ENCODE data around the gene POMC.
"Not testable (repeated sequence)": the region's sequence is repeated elsewhere in the genome, so short reads cannot be mapped to it uniquely, and the experiment has no call there.

Gene POMC

DNA sequence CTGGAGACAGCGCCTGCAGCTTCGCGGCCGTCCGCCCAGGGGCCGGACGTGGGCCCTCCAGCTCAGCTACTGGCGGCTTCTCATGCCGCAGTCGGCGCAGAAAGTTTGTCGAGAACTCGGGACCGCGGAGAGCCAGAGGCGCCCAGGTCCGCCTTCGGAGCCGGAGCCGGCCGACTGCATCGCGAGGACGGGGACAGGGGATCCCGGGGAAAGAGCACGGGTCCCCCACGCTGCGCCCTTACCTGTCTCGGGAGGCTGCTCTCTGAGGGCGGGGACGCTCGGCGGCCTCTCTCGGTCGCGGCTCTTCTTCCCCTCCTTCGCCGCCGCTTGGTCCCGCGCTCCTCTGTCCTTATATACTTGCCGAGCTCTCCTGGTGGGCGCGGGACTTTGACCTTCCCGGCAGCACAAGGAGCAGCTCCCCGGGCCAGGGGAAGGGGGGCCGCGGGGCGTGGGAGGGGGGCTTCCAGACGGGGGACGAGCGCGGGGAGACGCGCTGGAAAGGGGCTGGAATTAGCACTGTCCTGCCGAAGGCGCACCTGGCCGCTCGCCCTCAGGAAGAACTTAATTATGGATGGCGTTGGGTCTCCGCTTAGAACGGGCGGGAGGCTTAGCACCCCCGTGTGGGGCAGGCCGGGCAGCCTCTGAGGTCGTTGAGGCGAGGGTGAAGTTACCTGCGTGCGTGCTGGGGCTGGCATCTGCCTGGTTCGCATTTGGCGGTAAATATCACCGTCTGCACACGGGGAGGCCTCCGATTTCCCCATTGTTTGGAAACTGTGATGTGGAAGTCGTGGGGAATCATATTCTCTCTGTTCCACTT lies at the start of gene POMC:
Gene POMC, minus strand, starts transcription at position 325 of the 817 bp plus-strand sequence. CDS start 3,808 bp downstream, outside the sequence.
- DNase-seq = peak in 1 of 4 experiments; percentile 14

DNA sequence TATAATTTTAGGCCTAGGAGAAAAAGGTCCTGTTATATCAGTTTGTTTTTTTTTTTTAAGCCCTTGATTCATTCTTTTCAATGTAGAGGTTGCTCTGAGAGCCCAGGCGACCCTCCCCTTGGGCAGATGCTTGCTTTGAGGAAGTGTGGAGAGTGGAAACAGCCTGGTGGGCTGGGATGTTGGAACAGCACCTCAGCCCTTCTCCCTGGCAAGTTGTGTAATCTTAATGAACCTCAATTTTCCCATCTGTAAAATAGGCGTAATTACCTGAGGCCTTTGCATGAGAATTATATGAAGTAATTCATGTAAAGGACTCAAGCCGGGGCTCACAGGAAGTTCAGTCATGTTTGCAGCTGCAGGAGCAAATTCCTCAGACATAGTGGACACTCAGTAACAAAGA lies 49.7 kb upstream of the POMC start:
- no peak for DNase-seq

DNA sequence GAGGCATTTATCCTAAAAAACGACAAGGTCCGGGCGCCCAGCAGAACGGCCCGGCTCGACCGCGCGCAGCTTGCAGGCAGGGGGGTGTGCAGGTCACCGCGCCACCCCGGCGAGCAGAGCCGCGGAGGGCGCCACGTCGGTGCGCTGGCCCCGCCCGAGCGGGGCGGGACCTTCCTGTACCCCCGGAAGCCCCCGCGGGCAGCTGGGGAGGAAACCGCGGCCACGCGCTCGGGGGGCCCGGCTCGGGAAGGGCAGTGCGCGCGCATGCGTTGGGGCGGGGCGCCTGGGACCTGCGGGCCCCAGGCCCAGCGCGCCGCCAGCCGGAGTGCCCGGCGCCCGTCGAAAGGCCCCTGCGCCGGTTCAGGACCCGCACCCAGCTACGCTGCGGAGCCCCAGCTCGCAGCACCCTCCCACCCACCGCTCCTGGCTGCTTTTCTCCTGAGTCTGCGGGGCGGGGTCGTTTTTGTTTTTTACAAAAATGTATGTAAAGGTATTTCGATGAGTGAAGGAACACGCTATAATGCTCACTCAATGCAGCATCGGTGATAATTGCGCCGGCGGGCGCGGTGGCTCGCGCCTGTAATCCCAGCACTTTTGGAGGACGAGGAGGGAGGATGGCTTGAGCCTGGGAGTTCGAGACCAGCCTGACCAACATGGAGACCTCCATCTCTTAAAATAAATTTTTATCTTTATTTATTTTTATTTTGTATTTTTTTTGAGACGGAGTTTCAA lies 47.7 kb upstream of the POMC start:
- peak; percentile 29 to 85 (median 66) for DNase-seq

DNA sequence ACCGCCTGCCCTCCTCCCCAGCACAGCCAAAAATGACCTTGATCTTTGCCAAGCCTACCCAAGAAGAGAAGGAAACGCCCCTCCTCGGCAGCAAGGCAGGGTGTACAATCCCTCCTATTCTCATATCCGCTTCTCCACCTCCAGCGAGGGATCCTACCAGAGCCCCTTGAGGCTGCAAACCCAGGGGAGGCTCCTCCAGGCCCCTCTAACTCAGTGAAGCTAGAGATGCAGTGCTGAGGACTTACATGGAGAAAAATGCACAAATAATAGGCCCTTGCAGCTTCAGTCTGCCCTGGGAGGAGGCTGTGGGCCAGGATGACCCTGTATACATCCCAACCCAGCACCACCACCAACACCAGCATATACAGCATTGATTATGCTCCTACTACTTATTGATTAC lies 46.9 kb upstream of the POMC start:
- no peak for DNase-seq

DNA sequence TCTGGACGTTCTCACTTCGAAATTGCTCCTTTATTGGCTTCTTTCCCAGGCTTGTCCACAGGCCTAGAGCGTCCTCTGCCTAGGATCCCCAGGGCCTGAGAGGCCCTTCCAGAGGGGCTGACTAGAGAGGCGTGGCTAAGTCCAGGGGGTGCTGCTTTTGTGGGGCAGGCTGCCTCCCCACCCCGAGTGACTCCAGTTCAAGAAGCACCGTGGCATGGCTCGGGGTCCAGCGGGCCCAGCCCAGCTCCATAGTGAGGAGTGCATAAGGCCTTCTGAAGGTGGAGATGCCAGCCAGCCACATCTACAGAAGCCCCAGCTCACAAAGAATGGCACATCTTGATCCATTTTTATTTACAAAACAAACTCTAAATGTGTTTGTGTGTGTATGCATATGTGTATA lies 44.8 kb upstream of the POMC start:
- no peak for DNase-seq

DNA sequence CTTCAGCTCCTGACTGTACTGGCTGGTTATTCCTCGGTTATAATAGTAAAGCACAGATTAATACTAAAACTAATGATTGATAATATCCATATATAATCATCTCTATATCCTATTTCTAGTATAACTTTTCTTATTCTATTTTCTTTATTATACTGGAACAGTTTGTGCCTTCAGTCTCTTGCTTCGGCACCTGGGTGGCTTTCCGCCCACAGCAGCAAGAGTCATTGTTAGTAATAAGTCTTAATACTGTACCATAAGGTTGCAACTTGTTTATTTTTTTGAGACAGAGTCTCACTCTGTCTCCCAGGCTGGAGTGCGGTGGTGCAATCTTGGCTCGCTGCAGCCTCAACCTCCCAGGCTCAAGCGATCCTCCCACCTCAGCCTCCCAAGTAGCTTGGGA lies 42.5 kb upstream of the POMC start:
- DNase-seq = not testable (repeated sequence)

DNA sequence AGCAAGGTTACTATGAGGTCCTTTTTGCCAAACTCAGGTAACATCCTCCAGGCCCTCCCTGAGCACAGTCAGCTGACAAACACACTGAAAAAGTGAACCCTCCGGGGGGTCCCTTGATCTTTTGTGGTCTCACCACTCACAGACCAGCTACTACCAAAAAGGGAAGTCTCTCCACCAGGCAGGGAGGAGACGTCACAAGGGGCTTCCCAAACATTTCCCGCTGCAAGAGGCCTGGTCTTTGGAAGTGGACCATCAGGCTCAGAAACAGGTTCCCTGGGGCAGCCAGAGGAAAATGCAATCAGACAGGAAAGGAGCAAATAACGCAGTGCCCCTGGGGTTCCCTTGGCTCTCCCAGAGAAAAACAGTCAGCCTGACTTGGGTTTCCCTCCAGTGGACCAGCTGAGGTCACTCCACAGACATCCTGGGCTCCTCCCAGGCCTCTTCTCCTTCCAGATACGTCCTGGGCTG lies 38.7 kb upstream of the POMC start:
- no peak for DNase-seq

DNA sequence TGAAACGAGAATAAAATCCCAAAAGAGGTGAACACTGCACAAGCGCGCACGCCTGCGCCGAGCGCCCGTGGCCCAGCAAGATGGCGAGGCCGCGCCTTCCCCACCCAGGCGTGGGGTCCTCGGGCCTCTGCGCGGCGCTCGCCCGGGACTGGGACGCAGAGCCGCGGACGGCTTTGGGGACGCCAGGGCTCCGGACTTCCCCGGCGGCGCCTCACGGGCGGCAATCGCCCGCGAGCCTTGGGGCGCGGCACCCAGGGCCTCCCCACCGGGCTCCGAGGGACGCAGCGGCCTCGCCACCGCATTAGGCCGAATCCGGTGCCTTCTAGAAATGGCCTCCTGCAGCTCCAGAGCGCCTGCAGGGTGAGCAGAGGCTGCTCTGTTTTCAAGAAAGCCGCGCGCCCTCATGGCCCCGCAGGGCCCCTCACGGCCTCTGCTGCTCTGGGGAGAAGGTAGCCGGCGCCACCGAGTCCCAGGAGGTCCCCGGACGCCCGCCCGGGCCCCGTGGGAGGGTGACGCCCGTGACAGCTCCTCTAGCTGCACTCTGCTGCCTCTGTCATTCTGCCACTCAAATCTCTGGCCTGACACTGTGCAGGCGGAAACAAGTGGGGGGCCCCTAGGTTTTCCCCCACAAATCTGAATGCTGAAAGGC lies 35.9 kb upstream of the POMC start:
- no peak for DNase-seq

DNA sequence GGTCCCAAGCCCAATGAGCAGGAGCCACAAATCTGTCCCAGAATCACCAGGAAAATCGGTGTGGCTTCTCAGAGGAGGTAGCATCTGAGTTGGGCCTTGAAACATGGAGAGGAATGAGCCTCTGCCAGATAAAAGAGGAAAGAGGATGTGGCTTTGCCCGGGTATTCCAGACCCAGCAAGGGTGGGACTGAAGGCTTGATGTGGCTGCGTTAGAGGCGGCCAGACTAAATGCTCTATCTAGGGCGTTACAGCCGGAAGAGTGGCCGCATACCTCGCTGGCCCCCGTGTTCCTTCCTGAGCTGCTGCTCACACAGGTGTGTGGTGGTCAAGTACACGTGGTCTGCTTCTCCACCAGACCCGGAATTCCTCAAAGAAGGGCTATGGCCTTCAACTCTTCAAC lies 33.9 kb upstream of the POMC start:
- DNase-seq = no peak

DNA sequence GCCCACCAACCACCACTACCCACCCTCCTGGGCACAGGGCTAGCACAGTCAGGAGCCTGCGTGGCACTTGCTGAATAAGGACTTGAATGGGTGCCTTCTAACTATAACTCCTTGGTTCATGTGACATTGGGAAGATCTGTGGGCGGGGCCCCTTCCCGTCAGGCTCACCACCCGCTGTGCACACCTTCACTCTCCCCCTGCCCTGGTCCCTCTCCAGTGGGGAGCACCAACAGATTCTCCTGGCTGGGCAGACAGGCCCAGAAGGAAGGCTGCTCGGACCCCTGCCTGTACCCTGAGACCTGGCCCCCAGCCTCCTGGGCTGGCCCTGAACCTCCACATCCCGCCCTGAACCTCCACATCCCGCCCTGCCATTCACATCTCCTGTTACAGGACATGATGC lies 33.4 kb upstream of the POMC start:
- no peak for DNase-seq

DNA sequence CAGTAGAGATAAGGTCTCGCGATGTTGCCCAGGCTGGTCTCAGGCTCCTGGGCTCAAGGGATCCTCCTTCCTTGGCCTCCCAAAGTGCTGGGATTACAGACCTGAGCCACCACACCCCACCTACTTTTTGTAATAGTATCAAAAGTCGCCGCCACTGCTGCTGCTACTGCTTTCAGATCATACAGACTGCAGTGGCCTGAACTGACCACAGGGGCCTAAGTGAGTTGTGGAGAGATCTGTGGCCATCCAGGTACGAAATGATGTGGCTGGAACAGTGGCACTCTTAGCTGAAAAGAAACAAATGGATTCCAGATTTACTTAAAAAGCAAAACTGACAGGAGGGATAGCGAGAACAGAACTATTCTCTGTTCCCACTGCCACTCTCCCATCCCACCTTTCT lies 32.9 kb upstream of the POMC start:
- no peak for DNase-seq

DNA sequence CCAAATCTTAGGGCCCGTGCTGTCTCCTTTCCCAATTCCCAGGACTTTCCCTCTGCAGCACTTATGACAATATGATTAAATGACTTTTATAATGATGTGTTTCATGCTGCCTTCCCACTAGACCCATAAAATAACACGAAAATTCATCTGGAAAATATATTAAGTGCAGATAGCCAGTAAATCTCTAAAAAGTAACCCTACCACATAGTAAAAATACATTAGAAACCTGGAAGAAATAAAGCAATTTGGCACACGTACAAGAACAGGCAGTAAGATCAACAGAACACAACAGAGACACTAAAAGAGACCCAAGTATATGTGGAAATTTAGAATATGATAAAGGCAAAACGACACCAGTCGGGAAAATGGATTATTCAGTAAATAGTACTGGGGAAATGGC lies 30.2 kb upstream of the POMC start:
- DNase-seq = no peak

DNA sequence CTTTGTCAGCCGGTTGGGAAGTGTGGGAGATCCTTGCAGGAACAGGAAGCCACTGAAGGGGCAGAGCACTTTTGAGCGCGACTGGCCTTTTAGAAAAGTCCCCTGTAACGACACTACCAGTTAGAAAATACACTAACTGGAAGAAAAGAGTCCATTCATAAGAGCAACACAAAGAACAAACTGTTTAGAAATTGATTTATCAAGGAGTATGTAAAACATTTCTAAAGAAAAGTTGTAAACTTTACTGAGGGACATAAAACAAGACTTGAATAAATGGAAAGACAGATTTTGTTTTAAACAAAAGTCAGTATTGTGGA lies 29.8 kb upstream of the POMC start:
- no peak for DNase-seq

DNA sequence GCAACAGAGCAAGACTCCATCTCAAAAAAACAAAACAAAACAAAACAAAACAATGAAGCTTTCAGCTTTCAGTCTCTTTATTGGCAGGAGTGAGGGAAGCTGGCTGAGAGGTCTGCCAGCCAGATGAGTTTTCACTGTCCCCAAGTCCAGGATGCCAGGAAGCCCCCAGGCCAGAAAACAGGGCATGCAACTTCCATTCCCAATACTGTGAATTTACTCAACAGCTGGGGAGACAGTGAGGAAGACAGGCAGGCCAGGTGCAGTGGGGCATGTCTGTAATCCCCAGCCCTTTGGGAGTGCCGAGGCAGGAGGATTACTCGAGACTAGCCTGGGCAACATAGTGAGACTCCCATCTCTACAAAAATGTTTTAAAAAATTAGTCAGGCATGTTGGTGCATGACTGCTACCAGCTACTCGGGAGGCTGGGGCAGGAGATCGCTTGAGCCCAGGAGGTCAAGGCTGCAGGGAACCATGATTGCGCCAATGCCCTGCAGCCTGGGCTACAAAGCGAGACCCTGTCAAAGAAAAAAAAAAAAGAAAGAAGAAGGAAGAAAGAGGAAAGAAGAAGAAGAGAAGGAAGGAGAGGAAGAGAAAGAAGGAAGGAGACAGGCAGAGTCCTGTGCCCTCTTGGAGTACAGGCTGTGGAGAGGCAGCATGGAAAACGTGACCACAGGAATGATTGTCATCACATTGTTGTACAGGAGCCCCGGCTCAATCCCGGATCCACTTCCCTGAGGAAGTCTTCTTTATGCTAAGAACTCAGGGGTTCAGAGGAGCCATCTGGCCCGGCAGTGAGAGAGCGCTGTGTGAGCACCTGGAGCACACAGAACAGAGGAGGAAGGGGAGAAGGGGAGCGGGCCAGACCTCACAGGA lies 29.2 kb upstream of the POMC start:
- no peak for DNase-seq

DNA sequence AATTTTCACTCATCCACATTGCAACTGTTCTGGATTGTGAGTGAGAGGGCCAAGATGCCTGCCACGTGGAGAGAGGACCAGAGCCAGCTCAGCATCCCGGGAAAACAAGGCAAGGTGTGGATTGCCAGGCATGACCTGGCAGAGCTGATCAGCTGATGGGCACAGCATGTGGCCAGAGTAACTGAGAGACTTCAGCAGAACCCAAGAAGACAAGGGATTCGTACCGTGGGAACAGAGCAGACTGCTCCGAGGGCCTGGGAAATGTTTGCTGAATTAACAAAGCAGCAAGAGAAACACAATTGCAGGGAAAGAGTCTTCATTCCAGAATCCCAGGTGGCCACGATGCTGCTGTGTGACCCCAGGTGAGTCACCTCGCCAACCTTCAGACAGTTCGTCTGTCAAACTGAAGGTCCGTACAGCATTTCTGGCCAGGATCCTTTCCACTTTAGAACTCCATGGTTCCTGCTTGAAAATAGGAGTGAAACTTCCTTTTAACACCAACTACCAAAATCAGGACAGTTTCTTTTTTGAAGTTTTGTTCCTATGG lies 26.3 kb upstream of the POMC start:
- DNase-seq = no peak

DNA sequence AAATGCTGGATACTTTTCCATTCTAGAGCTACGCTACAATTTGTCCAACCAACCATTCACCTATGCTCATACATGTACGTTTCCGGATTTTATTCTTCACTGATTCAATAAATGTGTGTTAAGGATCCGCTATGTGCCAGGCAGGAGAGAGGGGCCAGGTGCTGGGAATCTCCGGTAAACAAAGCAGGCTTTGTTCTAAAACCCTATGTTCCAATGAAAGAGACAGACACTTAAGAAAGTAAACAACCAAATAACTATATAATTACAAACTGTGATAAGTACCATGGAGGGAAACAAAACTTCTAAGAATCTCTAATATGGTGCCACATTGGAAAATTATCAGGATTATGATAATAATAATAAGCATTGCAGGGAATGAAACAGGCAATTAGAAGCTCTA lies 22.2 kb upstream of the POMC start:
- DNase-seq = no peak

DNA sequence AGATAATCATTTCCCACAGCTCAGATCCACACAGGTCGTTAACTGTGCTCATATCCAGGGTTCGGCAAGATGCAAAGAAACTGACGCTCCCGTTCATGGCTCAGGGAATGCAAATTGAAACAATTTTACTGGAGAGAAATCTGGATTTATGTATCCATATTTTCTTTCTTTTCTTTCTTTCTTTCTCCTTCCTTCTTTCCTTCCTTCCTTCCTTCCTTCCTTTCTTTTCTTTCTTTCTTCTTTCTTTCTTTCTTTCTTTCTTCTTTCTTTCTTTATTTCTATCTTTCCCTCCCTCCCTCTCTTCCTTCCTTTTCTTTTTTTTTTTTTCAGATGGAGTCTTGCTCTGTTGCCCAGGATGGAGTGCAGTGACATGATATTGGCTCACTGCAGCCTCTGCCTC lies 20.0 kb upstream of the POMC start:
- DNase-seq = no peak

DNA sequence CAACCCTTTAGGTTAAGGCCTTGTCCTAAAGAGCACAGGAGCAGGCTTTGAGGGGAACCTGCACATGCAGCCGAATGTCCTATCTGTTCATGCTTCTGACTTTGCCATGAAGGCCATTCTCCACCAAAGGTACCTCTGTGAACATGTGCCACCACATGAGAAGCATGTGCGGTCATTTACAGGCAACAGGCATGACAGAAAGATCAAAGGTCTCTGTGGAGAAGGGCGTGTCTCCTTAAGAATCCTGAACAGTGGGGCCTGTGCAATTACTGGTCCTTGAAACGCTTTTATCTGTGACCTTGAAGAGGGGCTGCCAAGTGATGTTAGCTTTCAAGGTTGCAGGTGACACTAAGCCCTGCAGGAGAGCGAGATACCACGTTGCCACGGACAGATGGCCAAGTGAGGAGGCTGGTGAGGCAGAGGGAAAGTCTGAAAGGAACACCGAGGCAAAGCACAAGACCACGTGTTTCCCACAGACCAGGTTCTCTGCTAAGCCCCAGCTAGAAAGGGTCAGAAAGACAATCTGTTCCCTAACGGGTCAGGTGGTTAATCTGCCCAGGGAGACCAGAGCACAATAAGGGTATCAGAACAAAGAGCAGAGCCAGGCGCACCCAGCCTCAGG lies 19.5 kb upstream of the POMC start:
- DNase-seq = no peak

DNA sequence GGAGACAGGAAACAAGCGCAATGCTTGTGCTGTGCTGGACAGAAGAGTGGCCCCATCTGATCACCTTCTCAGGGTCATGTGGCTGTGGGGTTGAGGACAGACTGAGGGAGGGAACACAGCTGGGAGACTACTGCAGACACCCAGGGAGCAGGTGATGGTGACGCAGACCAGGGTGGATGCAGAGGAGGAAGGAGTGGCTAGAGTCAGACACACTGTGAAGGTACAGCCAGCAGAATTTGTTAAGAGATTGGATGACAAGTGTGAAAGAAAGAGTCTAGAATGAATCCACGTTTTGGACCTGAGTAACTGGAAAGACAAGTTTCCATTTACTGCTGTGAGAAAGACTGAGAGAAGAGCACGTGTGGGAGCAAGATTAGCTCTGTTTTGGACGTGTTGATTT lies 15.9 kb upstream of the POMC start:
- no peak for DNase-seq

DNA sequence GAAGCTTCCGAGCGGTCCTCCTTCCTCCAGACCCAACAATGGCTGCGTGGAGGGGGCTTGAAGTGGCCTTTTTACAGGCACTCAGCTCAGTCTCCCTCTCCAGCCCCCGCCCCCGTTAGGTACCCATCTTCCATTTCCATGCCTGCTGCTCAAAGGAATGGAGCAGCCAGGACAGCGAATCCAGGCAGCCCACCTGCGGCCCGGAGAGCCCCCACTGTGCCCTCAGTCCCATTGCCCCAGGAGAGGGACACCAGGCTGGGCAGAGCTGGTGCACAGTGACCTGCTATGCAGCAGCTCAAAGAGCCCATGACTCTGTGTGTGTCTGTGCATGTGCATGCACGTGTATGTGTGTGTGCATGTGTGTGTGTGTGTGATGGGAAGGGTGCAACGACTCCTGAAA lies 10.6 kb upstream of the POMC start:
- no peak for DNase-seq

DNA sequence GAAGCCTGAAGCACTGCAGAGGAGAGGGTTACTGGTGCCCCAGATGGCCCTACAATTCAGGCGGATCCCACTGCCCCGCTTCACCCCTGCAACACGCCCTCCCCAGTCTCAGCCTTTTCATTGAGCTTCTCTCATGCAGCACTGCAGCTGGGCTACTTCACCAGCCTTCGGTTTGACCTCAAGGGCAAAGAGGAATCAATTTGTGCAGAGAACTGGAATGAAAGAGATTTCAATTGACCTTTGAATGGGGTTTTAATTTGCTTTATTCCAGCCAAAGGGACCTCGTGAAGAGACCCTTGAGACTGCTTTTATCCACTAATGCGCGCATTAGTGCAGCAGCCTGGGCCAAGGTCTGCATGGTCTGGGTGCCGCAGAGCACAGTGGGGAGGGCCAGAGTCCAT lies 8.8 kb upstream of the POMC start:
- DNase-seq = no peak

DNA sequence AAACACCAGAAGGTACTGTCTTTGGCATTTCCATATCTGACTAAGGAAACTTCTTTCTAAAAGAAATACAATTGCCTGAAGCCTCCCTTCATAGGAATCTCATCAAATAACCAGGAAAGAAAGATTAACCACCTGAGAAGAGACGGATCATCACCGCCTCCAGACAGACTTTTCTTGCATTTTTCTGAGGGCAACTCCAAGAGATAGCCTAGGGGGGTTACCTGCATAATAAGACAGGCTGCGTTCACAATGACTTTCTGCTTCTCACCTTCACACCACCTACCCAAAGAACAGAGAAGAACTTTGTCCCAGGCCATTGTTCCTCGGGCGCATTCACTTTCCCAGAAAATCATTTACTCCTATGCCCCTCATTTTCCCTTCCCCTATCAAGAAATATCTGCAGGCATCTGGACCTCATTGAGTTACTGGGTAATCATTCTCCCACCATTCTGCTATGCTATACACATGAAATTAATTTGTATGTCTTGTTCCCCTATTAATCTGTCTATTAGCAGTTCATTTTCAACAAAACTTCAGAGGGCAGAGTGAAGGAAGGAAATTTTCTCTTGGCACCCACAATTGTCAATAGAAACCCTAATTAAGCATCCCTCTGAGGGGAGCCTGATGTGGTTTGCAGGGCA lies 8.3 kb upstream of the POMC start:
- DNase-seq = no peak
